AG04449 (cell line): Measurements from ENCODE around the gene LRRIQ1.
"Not testable (repeated sequence)": the region's sequence is repeated elsewhere in the genome, so short reads cannot be mapped to it uniquely, and the experiment has no call there.

Experiments used
- CTCF ChIA-PET: fragments of 350-600 bp; formaldehyde crosslinking; extraction: SDS; loops from one replicate; lab custom pipeline; 2021; ENCODE audit warnings: antibody characterized with exemption; lab: Yijun Ruan, JAX
- POLR2A ChIA-PET: fragments of 400-600, 350-600 bp; formaldehyde crosslinking; extraction: SDS; loops from one replicate; lab custom pipeline; 2020; ENCODE audit warnings: antibody characterized with exemption, inconsistent platforms; lab: Yijun Ruan, JAX
- DNase-seq: peaks from one replicate; pipeline ENCODE4 v3.0.0-alpha.2; 2010; ENCODE audit warnings: low read depth, low spot score
- H3K4me3 ChIP-seq: 2 replicates; pipeline ENCODE4 v1.5.1; 2011; ENCODE audit warnings: low read depth, mild to moderate bottlenecking, control low read depth, low read length
- CTCF ChIP-seq: IDR thresholded peaks from one replicate; pipeline ENCODE4 v1.5.1; 2011; ENCODE audit warnings: mild to moderate bottlenecking, moderate library complexity, low read length, control low read depth, inconsistent platforms; ENCODE audit not compliant: insufficient read depth; ENCODE audit errors: missing control alignments

Gene LRRIQ1

GRCh38 chr12:85183855-85184254 is 147.7 kb downstream of the LRRIQ1 start:
- DNase-seq: no peak
- CTCF ChIA-PET: no interaction called here

GRCh38 chr12:85186236-85186635 is 150.1 kb downstream of the LRRIQ1 start:
- POLR2A ChIA-PET: no interaction called here
- CTCF ChIA-PET: no interaction called here
- no peak overlapping the region for H3K4me3 ChIP-seq
- no peak for TF ChIP-seq CTCF
- no peak for DNase-seq

More at GRCh38 chr12:85183855-85184254, 147.7 kb downstream of the LRRIQ1 start:
- H3K4me3 ChIP-seq: no peak overlapping the region
- POLR2A ChIA-PET: no interaction called here
- TF ChIP-seq CTCF: no peak

- ChIA-PET CTCF (no interaction called here), POLR2A (no interaction called here)
- TF ChIP-seq CTCF: no peak
- H3K4me3 ChIP-seq: no peak overlapping the region
- DNase-seq: no peak
Observed at GRCh38 chr12:85188619-85189018, 152.5 kb downstream of the LRRIQ1 start.

GRCh38 chr12:85190728-85191127 is 154.6 kb downstream of the LRRIQ1 start:
- ChIA-PET POLR2A (no interaction called here), CTCF (no interaction called here)
- TF ChIP-seq CTCF: no peak
- no peak overlapping the region for H3K4me3 ChIP-seq
- DNase-seq: no peak

GRCh38 chr12:85203809-85204208 is 167.7 kb downstream of the LRRIQ1 start:
- H3K4me3 ChIP-seq, CTCF ChIA-PET, POLR2A ChIA-PET, DNase-seq: not testable (repeated sequence)

GRCh38 chr12:85206543-85206942 is 170.4 kb downstream of the LRRIQ1 start:
- ChIA-PET CTCF (no interaction called here), POLR2A (interaction anchor here (0.7 kb wide), 1 partner anchor 26 kb away, joined by 3 read pairs; no protein-coding TSS in a partner anchor)
- no peak for DNase-seq
- no peak overlapping the region for H3K4me3 ChIP-seq
- no peak for TF ChIP-seq CTCF

- H3K4me3 ChIP-seq, POLR2A ChIA-PET: not testable (repeated sequence)
Observed at GRCh38 chr12:85224339-85224738, 188.2 kb downstream of the LRRIQ1 start.

More at GRCh38 chr12:85224339-85224738, 188.2 kb downstream of the LRRIQ1 start:
- DNase-seq, CTCF ChIA-PET: not testable (repeated sequence)
